ENCODE data around the gene MYO1C.
"Not testable (repeated sequence)": the region's sequence is repeated elsewhere in the genome, so short reads cannot be mapped to it uniquely, and the experiment has no call there.

The MYO1C gene

DNA sequence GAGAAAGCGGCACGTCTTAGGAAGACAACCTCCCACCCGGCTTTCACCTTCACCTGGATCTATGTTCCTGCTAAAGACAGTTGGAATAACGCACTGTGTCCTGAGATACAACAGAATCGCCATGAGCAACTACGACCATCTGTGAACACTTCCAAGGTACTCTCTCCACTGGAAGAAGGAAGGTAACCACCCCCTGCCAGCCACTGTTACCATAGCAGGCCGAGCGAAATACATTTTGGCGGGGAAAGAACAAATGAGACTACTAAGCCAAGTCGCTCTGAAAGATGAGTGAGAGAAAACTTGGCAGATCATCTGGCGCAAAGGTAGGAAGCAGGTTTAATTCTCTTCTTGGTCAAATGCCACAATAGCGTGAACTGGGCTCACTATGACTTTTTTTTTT is 46.3 kb downstream of the MYO1C start:
- TF ChIP-seq ARNT (IDR thresholded peaks at IDR 0.05) (no peak), FOXM1 (IDR thresholded peaks at IDR 0.05; ENCODE audit: borderline replicate concordance) (no peak), ZNF384 (IDR thresholded peaks at IDR 0.05) (no peak), LEF1 (IDR thresholded peaks at IDR 0.05; ENCODE audit: borderline replicate concordance) (no peak), CTBP1 (IDR thresholded peaks at IDR 0.05; ENCODE audit: borderline replicate concordance) (no peak), BHLHE40 (IDR thresholded peaks at IDR 0.05; ENCODE audit: borderline replicate concordance) (no peak), FOXA1 (IDR thresholded peaks at IDR 0.05) (no peak), NFRKB (IDR thresholded peaks at IDR 0.05) (no peak), L3MBTL2 (conservative IDR thresholded peaks at IDR 0.05) (no peak), SUZ12 (IDR thresholded peaks at IDR 0.05) (no peak), ELF4 (IDR thresholded peaks at IDR 0.05) (no peak), SP1 (IDR thresholded peaks at IDR 0.05) (no peak), PKNOX1 (IDR thresholded peaks at IDR 0.05) (no peak), TARDBP (IDR thresholded peaks at IDR 0.05) (no peak)
- no peak for DNase-seq (ENCODE audit: extremely low spot score)
- ChIA-PET POLR2A (no interaction called here), CTCF (no interaction called here)

- CTCF ChIA-PET; DNase-seq (ENCODE audit: extremely low spot score); POLR2A ChIA-PET: not testable (repeated sequence)
Measured at GRCh38 chr17:1445695-1446094, 46.8 kb downstream of the MYO1C start.

- DNase-seq (ENCODE audit: extremely low spot score); CTCF ChIA-PET; POLR2A ChIA-PET: not testable (repeated sequence)
Measured at GRCh38 chr17:1442721-1443120, 49.8 kb downstream of the MYO1C start.

- DNase-seq (ENCODE audit: extremely low spot score) = no peak
- ChIA-PET POLR2A (no interaction called here), CTCF (no interaction called here)
- no peak for TF ChIP-seq SUZ12 (IDR thresholded peaks at IDR 0.05)
- TF ChIP-seq BHLHE40 (IDR thresholded peaks at IDR 0.05; ENCODE audit: borderline replicate concordance) = no peak
Measured at GRCh38 chr17:1442187-1442586, 50.3 kb downstream of the MYO1C start.

DNA sequence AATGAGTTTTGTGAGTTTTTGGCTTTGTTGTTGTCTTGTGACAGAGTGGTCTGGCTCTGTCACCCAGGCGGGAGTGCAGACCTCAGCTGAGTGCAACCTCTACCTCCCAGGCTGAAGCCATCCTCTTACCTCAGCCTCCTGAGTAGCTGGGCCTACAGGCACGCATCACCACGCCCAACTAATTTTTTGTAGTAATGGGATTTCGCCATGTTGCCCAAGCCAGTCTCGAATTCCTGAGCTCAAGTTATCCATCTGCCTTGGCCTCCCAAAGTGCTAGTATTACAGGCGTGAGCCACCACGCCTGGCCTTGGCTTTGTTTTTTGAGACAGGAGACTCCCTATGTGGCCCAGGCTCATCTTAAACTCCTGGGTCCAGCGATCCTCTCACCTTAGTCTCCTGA is 51.6 kb downstream of the MYO1C start:
- POLR2A ChIA-PET = no interaction called here
- no peak for TF ChIP-seq SP1 (IDR thresholded peaks at IDR 0.05)
- TF ChIP-seq NFRKB (IDR thresholded peaks at IDR 0.05) = no peak
- TF ChIP-seq HDGF (IDR thresholded peaks at IDR 0.05; ENCODE audit: borderline replicate concordance) = no peak
- no peak for TF ChIP-seq PKNOX1 (IDR thresholded peaks at IDR 0.05)
- no peak for TF ChIP-seq FOXM1 (IDR thresholded peaks at IDR 0.05; ENCODE audit: borderline replicate concordance)
- TF ChIP-seq SUZ12 (IDR thresholded peaks at IDR 0.05) = no peak
- TF ChIP-seq CTBP1 (IDR thresholded peaks at IDR 0.05; ENCODE audit: borderline replicate concordance) = no peak
- DNase-seq (ENCODE audit: extremely low spot score) = no peak
- CTCF ChIA-PET = no interaction called here

- DNase-seq (ENCODE audit: extremely low spot score) = no peak
- ChIA-PET POLR2A (no interaction called here), CTCF (interaction anchor here (0.5 to 0.6 kb wide), 2 partner anchors 14 to 67 kb away, joined by 3 to 7 read pairs; no protein-coding TSS in a partner anchor)
- TF ChIP-seq NFRKB (IDR thresholded peaks at IDR 0.05) (no peak), ZNF384 (IDR thresholded peaks at IDR 0.05) (no peak), ELF4 (IDR thresholded peaks at IDR 0.05) (no peak), SP1 (IDR thresholded peaks at IDR 0.05) (no peak), BHLHE40 (IDR thresholded peaks at IDR 0.05; ENCODE audit: borderline replicate concordance) (no peak), ARNT (IDR thresholded peaks at IDR 0.05) (no peak), FOXA1 (IDR thresholded peaks at IDR 0.05) (no peak), FOXK2 (IDR thresholded peaks at IDR 0.05) (no peak), TARDBP (IDR thresholded peaks at IDR 0.05) (no peak), L3MBTL2 (conservative IDR thresholded peaks at IDR 0.05) (no peak), PKNOX1 (IDR thresholded peaks at IDR 0.05) (no peak), SUZ12 (IDR thresholded peaks at IDR 0.05) (no peak), LEF1 (IDR thresholded peaks at IDR 0.05; ENCODE audit: borderline replicate concordance) (no peak)
Measured at GRCh38 chr17:1438593-1439083, 53.8 kb downstream of the MYO1C start.

- ChIA-PET POLR2A (interaction anchor here (0.6 kb wide), 1 partner anchor 169 kb away, joined by 3 read pairs; no protein-coding TSS in a partner anchor), CTCF (no interaction called here)
- TF ChIP-seq PKNOX1 (IDR thresholded peaks at IDR 0.05) = no peak
- no peak for TF ChIP-seq L3MBTL2 (conservative IDR thresholded peaks at IDR 0.05)
- TF ChIP-seq HDGF (IDR thresholded peaks at IDR 0.05; ENCODE audit: borderline replicate concordance) = no peak
- TF ChIP-seq FOXA1 (IDR thresholded peaks at IDR 0.05) = no peak
- TF ChIP-seq ZNF384 (IDR thresholded peaks at IDR 0.05) = no peak
- no peak for TF ChIP-seq ARNT (IDR thresholded peaks at IDR 0.05)
- TF ChIP-seq SUZ12 (IDR thresholded peaks at IDR 0.05) = no peak
- TF ChIP-seq TARDBP (IDR thresholded peaks at IDR 0.05) = no peak
- no peak for TF ChIP-seq FOXK2 (IDR thresholded peaks at IDR 0.05)
- no peak for DNase-seq (ENCODE audit: extremely low spot score)
Measured at GRCh38 chr17:1435326-1435725, 57.2 kb downstream of the MYO1C start.

Measured in HEK293T (cell line).